Gastroesophageal sphincter (tissue), 4 donors: ENCODE results near the gene TDRD9. TPM values are rescaled to one million over a fixed set of nuclear protein-coding genes. Genes with fewer than 3 reads are reported as not detected.

Experiments
- ATAC-seq: fragments of 150-250 bp; one replicate; pipeline ENCODE4 v1.9.1; 2016; ENCODE audit warnings: mild to moderate bottlenecking, moderate library complexity
- H3K27ac ChIP-seq, 4 donors: fragments of 200-600 bp; sonication (generic) in 3 of 4; 1 replicate in 3 of 4; 2 replicates in 1 of 4; pipeline ENCODE4 v1.5.1; 2016 to 2019
- H3K27me3 ChIP-seq: fragments of 200-600 bp; sonication (generic); one replicate; pipeline ENCODE4 v1.5.1; 2019
- H3K36me3 ChIP-seq, 2 donors: fragments of 200-600 bp; sonication (generic); one replicate each; pipeline ENCODE4 v1.5.1; 2019; ENCODE audit warnings: control low read depth in 1 of 2
- H3K4me1 ChIP-seq, 3 donors: fragments of 200-600 bp; sonication (generic); 1 replicate in 2 of 3; 2 replicates in 1 of 3; pipeline ENCODE4 v1.5.1; 2016 to 2019; ENCODE audit warnings: control low read depth in 2 of 3
- H3K4me3 ChIP-seq, 2 donors: fragments of 200-600 bp; sonication (generic); one replicate each; pipeline ENCODE4 v1.5.1; 2019; ENCODE audit warnings: mild to moderate bottlenecking in 1 of 2, moderate library complexity in 1 of 2
- H3K9me3 ChIP-seq, 3 donors: fragments of 200-600 bp; sonication (generic); one replicate each; pipeline ENCODE4 v1.5.1; 2017 to 2019; ENCODE audit warnings: control low read depth in 2 of 3
- EP300 ChIP-seq: sonication (generic); formaldehyde crosslinking; IDR thresholded peaks from one replicate; pipeline ENCODE4 v1.6.1; 2017; ENCODE audit warnings: antibody characterized with exemption, mild to moderate bottlenecking
- POLR2A ChIP-seq, 2 donors: fragments of 450-650 bp; IDR thresholded peaks; one replicate each; pipeline ENCODE4 v1.6.1; 2017; ENCODE audit warnings: antibody characterized with exemption in 2 of 2, mild to moderate bottlenecking in 2 of 2, moderate library complexity in 1 of 2
- POLR2AphosphoS5 ChIP-seq: sonication (generic); formaldehyde crosslinking; IDR thresholded peaks from one replicate; pipeline ENCODE4 v1.6.1; 2017; ENCODE audit warnings: antibody characterized with exemption
- WGBS, 2 donors: methylation state at CpG; one replicate each; pipeline ENCODE4 v1.1.5; 2018; ENCODE audit warnings: low coverage in 1 of 2; 5-methylcytosine and 5-hydroxymethylcytosine counted together
- total RNA-seq, 4 donors: library from RNA; depleted of rRNA; stranded (reverse); fragments of >200 nt; gene quantifications; one replicate each; pipeline ENCODE4 v1.1.0, GENCODE V29; 2016
- TF ChIP-seq, protein P1 (sequence below), 4 experiments: fragments of 200-600 bp in 2 of 4; fragments of 450-650 bp in 2 of 4; sonication (generic) in 1 of 4; IDR thresholded peaks; one replicate each; pipeline ENCODE4 v1.5.1; 2017 to 2019; ENCODE audit warnings: antibody characterized with exemption in 4 of 4, mild to moderate bottlenecking in 2 of 4, moderate library complexity in 2 of 4

The TDRD9 gene
- total RNA-seq, 4 donors from 2014 or later: 1.6 to 5.4 (median 2.3) TPM

GRCh38 chr14:104034976-104035699 lies 106.9 kb downstream of the TDRD9 start:
- Histone ChIP-seq H3K27me3 (peaks cover 12% of the 10 kb centered on the region), H3K36me3 (no peaks in the 10 kb centered on the region), H3K4me1 (no peaks in the 10 kb centered on the region), H3K9me3 (no peaks in the 10 kb centered on the region), H3K27ac (no peak overlapping the region), H3K4me3 (no peak overlapping the region)
- ATAC-seq: no peak
- 53 to 54% methylated on average over 5 to 12 of the region's 12 CpGs for WGBS, 2 donors
- TF ChIP-seq POLR2A (IDR thresholded peaks at IDR 0.05): no peak

- peaks cover 10% of the 10 kb centered on the region for H3K27me3 ChIP-seq
- H3K9me3 ChIP-seq: no peaks in the 10 kb centered on the region
- 59 to 100% methylated on average over 1 to 7 of the region's 7 CpGs for WGBS, 2 donors
Observed at GRCh38 chr14:104036212-104036611, 108.0 kb downstream of the TDRD9 start.

GRCh38 chr14:104037074-104037473 lies 108.8 kb downstream of the TDRD9 start:
- no peaks in the 10 kb centered on the region for H3K9me3 ChIP-seq
- H3K4me1 ChIP-seq: no peaks in the 10 kb centered on the region
- WGBS, 2 donors: 82 to 84% methylated on average over 8 to 12 of the region's 14 CpGs
- ATAC-seq: no peak
- no peak overlapping the region for H3K4me3 ChIP-seq
- no peak overlapping the region for H3K27ac ChIP-seq
- no peak for TF ChIP-seq EP300
- H3K27me3 ChIP-seq: peaks cover 10% of the 10 kb centered on the region
- H3K36me3 ChIP-seq: no peaks in the 10 kb centered on the region

More at GRCh38 chr14:104036212-104036611, 108.0 kb downstream of the TDRD9 start:
- no peak for ATAC-seq
- Histone ChIP-seq H3K4me1 (no peaks in the 10 kb centered on the region), H3K27ac (no peak overlapping the region), H3K36me3 (no peaks in the 10 kb centered on the region), H3K4me3 (no peak overlapping the region)
- TF ChIP-seq, protein P1, sequence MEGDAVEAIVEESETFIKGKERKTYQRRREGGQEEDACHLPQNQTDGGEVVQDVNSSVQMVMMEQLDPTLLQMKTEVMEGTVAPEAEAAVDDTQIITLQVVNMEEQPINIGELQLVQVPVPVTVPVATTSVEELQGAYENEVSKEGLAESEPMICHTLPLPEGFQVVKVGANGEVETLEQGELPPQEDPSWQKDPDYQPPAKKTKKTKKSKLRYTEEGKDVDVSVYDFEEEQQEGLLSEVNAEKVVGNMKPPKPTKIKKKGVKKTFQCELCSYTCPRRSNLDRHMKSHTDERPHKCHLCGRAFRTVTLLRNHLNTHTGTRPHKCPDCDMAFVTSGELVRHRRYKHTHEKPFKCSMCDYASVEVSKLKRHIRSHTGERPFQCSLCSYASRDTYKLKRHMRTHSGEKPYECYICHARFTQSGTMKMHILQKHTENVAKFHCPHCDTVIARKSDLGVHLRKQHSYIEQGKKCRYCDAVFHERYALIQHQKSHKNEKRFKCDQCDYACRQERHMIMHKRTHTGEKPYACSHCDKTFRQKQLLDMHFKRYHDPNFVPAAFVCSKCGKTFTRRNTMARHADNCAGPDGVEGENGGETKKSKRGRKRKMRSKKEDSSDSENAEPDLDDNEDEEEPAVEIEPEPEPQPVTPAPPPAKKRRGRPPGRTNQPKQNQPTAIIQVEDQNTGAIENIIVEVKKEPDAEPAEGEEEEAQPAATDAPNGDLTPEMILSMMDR (IDR thresholded peaks at IDR 0.05): no peak
- no peak for TF ChIP-seq EP300
- no peak for TF ChIP-seq POLR2A (IDR thresholded peaks at IDR 0.05)
- TF ChIP-seq POLR2AphosphoS5: no peak

DNA sequence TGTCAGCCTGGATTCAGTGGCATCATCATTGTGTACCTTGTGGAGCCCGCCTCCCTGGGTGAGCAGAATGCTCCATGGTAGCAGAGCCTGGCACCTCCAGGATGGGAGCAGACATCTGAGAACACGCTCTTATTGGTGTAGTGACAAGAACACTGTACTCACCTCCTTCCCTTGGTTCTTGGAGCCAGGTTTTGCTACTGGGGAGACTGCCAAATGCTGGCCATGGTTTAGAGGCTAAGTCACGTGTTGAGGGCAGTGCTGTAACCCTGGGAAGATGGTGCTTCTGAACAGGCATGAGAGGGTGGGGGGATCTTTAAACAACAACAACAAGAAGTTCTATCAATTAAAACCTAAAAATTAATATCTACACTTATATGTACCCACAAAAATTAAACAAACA lies 109.6 kb downstream of the TDRD9 start:
- WGBS, 2 donors: 67% methylated on average over 1 of the region's 3 CpGs; no CpG with 5 or more reads in 1 of the 2 donors
- Histone ChIP-seq H3K9me3 (no peaks in the 10 kb centered on the region), H3K27ac (no peak overlapping the region), H3K4me3 (no peak overlapping the region), H3K27me3 (peaks cover 16% of the 10 kb centered on the region), H3K4me1 (no peaks in the 10 kb centered on the region), H3K36me3 (no peaks in the 10 kb centered on the region)
- ATAC-seq: no peak
- no peak for TF ChIP-seq POLR2AphosphoS5
- TF ChIP-seq EP300: no peak
- TF ChIP-seq POLR2A (IDR thresholded peaks at IDR 0.05): no peak
- TF ChIP-seq, protein P1 (IDR thresholded peaks at IDR 0.05): no peak

- H3K36me3 ChIP-seq: no peaks in the 10 kb centered on the region
- TF ChIP-seq POLR2AphosphoS5: no peak
- TF ChIP-seq EP300: no peak
- TF ChIP-seq, protein P1 (IDR thresholded peaks at IDR 0.05): no peak
- no peak for TF ChIP-seq POLR2A (IDR thresholded peaks at IDR 0.05)
- no peak overlapping the region for H3K4me3 ChIP-seq
- peaks cover 16% of the 10 kb centered on the region for H3K27me3 ChIP-seq
- H3K4me1 ChIP-seq: no peaks in the 10 kb centered on the region
- WGBS, 2 donors: 61 to 72% methylated on average over 2 to 4 of the region's 5 CpGs
- no peak for ATAC-seq
- no peak overlapping the region for H3K27ac ChIP-seq
- no peaks in the 10 kb centered on the region for H3K9me3 ChIP-seq
Observed at GRCh38 chr14:104039214-104039613, 111.0 kb downstream of the TDRD9 start.

DNA sequence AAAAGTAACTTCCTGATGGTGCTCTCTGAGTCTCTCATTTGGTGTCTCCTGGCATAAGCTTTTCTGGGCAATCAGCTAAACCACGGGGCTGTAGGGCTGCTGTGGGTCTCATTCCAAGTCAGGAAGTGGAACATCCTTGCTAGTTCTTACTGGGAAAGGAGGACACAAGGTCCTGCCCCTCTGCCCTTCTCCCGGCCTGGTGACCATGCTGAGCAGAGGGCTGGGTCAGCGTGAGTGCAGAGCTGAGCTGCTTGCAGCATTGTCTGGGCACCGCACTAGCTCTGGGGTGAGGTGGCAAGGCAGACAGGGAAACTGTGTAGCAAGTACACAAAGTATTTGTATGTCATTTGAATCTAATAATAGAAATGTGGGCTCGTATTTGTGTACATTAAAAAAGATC lies 112.3 kb downstream of the TDRD9 start:
- H3K4me3 ChIP-seq: no peak overlapping the region
- WGBS, 2 donors: 9 to 28% methylated on average over 2 to 3 of the region's 5 CpGs
- H3K36me3 ChIP-seq: no peaks in the 10 kb centered on the region
- ATAC-seq: no peak
- H3K9me3 ChIP-seq: no peaks in the 10 kb centered on the region
- peaks cover 8% of the 10 kb centered on the region for H3K27me3 ChIP-seq
- no peaks in the 10 kb centered on the region for H3K4me1 ChIP-seq
- H3K27ac ChIP-seq: no peak overlapping the region
- TF ChIP-seq, protein P1 (IDR thresholded peaks at IDR 0.05): no peak
- TF ChIP-seq POLR2A (IDR thresholded peaks at IDR 0.05) (no peak), EP300 (no peak), POLR2AphosphoS5 (no peak)
